GM15510 (cell line): ENCODE measurements around the gene KRTAP19-6.

Experiments used
- POLR2A ChIP-seq: IDR thresholded peaks from 3 replicates; pipeline ENCODE4 v1.6.1; 2011; ENCODE audit warnings: borderline replicate concordance; ENCODE audit not compliant: insufficient read length; ENCODE audit errors: extremely low read depth

KRTAP19-6 gene, protein sequence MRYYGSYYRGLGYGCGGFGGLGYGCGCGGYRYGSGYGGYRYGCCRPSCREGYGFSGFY

DNA sequence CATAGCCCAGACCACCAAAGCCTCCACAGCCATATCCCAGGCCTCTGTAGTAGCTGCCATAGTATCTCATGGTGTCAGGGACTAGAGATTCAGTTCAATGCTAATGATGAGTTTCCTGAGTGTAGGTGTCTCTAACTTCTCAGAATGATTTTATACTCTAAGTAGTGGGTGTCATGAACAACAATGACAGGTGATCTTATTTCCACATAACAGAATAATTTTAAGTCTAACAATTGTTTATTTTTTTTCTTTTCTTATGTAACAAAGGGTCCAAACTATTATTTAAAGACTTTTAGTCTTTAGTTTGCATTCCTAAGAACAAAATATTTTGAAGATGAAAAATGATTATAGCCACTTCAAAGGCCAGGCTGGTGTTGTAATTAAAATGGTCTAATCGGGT is at the start of gene KRTAP19-6:
Gene KRTAP19-6, minus strand, starts transcription at position 101 of the 400 bp plus-strand sequence. Its CDS starts 31 bp downstream, at position 70.
- no peak for TF ChIP-seq POLR2A

DNA sequence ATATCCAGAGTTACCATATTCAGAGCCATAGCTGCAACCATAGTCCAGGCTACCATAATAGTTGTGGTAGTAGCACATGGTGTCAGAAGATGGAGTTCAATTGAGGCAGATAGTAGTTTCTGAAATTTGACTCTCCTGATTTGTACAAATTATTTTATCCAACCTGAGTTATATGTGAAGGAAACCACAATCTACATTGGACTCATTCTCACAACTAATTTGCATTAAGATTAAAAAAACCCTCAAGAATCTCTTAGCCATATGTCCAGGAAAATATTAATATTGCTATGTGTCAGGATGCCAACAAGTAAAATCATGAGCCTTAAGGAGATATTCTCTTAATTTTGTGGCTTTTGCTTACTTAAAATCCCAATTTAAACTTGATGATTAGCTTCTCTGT is 48.6 kb upstream of the KRTAP19-6 start, which contains the start of gene KRTAP22-2:
Gene KRTAP22-2, minus strand, starts transcription at position 101 of the 400 bp plus-strand sequence.
- TF ChIP-seq POLR2A, result no peak

DNA sequence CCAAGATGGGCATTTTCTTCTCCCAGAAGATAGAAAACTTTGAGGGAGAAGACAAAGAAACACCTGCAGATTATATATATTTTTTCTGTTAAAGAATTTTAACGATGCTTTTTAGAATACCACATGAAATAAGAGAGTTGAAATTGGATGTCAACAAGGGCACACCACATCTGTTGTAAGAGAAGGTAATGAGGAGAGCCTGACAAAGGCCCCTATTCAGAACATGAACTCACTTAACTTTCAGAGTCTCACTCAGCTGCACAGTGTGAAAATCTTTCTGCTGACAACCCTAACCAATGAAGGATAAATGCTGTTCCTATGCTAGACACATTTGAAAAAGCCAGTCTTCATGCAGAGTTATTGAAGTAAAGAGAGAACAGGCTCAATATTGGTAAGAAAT is 41.2 kb upstream of the KRTAP19-6 start:
- TF ChIP-seq POLR2A, result no peak

DNA sequence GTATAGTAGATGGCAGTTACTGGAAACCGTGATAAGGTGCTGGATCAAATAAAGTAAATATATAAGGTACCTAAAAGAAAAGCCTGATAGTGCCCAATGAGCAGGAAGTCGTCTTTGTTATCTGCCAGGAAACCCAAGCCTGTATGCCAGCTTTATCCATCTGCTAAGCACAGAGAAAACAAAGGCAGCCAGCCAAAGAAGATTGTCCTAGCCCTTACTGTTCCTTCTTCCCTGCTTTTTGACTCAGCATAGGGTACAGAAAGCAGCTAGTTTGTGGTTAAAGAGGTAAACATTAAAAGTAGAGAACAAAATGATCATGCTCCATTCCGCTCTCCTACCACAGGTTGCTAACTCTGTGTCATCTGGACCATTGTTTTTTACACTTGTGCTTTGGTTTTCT is 38.5 kb upstream of the KRTAP19-6 start:
- TF ChIP-seq POLR2A, result no peak

DNA sequence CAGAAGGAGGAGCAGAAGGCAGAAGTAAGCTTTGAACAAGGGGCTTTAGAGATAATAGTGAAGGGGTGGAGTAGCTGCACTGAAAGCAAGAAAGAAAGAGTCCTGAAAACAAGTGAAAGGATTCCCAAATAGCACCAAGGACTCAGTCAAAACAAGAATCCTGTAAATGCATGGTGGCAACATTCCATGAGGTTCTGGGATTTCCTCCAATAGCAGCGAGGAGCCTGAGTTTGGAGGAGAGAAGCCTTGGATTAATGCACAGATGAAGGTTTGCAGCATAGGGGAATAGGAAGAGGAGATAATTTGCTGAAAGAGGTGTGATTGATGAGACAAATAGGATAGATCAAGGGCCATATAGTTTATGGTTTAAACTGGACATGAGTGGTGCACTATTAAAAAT is 37.7 kb upstream of the KRTAP19-6 start:
- no peak for TF ChIP-seq POLR2A

DNA sequence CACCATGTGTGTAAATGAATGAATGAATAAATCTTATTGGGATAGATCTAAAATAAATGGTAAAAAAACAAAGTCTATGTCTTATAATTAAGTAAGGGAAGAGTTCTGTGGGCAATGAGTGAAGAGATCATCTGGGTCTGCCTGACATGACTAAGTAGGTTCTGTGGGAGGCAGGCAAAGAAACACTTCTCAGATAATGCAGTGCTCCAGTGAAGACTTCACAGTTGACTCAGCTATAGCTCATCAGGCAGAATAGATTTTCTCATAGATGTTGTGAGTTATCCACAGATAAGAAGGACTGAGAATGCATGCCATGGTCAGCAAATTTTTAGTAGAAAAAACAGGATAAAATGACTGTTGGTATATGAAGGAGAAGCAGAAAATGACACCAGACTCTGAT is 36.1 kb upstream of the KRTAP19-6 start:
- no peak for TF ChIP-seq POLR2A

DNA sequence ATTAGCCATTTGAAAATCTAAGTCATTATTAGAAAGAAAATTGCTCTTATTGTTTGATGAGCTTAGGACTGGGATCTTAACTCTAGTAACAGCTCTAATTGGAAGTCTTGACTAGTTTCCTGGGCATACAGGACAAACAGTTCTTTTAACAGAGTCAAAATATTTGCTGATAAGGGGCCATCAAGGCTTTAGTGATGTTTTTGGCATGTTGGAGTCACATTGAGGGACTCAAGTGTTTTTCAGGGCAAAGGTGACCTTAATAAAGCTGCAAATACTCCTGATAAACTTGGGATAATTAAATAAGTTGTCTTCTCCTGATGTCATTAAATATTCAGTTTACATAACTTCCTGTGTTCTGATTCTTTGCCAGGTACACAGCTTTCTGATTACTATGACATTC is 26.0 kb upstream of the KRTAP19-6 start:
- TF ChIP-seq POLR2A, result no peak

DNA sequence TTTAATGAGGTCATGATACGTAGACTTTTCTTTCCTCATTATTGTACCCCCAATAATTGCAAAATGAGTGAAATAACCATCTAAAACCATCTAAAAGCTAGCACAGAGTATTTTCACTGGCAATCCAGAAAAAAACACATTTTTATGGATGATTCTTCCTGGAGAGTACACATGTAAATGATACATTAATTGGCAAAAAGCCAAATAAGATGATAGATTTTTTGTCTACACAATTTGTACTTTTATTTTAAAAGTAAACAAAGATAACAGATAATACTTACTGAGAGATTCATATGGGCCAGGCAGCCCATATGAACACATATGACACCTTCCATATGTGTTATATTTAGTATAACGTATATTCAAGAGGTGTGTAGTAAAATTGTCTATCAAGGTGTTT is 22.0 kb upstream of the KRTAP19-6 start:
- TF ChIP-seq POLR2A, result no peak

DNA sequence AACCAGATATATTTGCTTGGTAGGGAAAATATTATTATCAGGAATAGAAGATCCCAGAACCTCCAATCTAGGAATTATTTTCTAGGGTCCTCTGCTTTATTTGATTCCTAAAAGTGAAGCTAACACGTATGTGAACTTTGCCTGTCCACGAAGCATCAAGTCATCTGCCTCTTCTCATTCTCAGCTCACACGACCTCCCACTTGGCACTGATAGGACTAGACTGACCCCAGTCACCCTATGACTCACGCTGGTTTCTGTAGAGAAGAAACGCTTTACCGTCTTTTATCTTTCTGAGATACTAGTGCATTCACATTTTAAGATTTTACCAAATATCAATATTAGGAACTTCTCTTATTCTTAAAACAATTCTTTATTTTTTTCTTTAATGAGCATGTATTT is 21.4 kb upstream of the KRTAP19-6 start:
- no peak for TF ChIP-seq POLR2A

DNA sequence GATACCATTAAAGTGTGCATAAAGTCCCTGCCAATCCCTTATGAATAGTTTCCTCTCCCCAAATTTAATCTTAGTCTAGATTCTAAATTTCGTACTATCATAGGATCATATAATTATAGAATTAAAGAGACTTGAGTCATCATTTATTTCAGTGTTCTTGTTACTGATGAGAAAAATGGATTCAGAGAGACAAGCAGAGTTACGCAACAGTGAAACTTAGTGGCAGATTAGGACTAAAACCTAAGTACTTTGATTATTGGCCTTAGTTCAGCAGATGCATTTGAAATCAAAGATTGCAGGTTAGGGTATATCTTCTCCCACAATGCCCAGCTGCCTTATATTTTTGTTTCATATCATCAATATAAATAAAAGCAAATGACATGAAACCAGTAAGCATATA is 20.3 kb upstream of the KRTAP19-6 start:
- no peak for TF ChIP-seq POLR2A

DNA sequence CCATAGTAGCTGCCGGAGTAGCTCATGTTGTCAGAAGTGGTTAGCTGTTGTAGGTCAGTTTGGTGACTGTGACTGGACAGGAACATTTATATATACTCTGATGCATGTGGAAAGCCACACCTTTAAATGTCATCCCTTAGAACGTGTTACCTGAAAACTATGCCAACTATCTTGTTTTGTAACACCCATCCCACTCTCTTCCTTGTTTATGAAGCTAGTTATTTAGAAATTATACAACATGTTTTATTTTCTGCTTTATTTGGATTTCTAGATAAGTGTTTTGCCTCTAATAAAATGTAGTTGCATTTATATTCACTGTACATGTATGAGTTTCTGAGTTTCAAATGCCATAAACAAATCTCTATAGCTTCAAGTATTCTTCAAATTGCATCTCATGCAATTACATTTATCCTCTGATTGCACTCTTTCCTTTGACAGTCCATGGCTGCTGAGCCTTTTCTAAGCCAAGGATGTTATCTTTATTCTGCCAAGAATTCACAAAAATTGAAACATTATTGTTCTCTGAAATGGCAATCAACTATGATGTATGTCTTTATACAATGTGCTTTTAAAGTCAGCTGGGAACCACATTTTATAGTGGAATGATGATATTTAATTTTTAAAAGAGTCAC is 19.7 kb upstream of the KRTAP19-6 start, which contains the start of gene KRTAP19-7:
Gene KRTAP19-7, minus strand, starts transcription at position 51 of the 632 bp plus-strand sequence. Its CDS starts 25 bp downstream, at position 26.
- no peak for TF ChIP-seq POLR2A

DNA sequence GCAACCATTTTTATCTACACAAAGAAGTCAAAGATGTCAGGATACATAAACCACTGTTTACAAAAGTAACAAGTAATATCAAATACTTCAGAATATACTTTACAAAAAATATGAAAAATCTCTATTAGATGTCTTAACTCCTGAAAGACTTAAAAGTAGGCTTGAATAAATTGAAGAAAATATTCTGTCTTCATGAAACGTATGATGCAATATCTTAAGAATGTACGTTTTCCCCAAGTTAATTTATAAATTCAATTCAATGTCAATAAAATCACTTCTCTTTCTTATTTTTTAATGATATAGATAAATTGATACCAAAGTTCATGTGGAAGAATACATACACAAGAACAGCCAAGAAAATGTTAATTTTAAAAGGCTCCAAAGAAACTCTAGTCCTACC is 13.4 kb upstream of the KRTAP19-6 start:
- no peak for TF ChIP-seq POLR2A

DNA sequence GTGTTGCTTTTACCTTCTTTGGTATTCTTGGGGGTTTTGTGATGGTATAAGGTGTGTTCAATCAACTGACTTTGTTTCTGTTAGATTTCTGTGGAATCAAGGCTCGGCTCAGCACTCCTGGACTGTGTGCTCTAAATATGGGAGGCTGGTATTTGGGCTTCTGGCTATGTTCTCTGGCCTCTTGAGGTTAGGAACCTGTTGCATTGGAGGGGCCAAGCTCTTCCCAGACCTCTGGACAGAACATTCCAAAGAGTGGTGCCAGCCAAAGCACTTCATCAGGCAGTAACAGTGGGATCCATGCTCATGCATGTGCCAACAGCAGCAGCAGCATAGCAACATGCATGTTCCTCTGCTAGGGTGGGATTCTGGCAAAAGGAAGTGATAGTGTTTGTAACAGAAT is 11.1 kb upstream of the KRTAP19-6 start:
- no peak for TF ChIP-seq POLR2A

DNA sequence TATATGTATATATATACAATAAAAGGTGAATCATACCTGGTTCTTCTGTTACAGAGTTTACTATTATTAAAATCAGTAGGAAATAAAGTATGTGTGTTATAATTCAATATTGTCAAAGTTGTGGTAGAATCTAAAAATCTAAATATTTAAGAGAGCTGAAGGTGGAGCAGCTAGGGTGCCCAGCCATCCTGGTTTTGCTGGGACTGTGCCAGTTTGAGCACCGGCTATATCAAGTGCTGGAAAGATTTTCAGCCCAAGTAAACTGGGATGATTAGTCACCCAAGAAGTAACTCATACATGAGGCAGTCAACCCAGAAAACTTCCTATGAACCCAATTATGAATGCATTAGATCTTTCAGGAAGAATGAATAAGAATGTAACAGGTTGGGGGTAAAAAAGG is 22.8 kb downstream of the KRTAP19-6 start:
- no peak for TF ChIP-seq POLR2A

DNA sequence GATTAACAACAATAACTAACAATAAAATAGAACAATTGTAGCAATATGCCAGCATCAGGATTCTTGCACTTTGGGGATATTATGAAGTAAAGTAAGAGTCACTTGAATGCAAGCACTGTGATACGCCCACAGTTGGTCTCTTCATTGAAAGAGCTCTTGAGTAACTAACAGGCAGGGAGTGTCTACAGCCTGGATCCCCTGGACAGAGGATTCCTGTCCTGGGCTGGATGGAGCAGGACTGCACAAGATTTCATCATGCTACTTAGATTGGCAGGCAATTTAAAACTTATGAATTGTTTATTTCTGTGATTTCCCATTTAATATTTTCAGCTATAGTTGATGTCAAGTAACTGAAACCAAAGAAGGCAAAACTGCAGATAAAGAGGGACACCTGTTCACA is 26.0 kb downstream of the KRTAP19-6 start:
- no peak for TF ChIP-seq POLR2A

DNA sequence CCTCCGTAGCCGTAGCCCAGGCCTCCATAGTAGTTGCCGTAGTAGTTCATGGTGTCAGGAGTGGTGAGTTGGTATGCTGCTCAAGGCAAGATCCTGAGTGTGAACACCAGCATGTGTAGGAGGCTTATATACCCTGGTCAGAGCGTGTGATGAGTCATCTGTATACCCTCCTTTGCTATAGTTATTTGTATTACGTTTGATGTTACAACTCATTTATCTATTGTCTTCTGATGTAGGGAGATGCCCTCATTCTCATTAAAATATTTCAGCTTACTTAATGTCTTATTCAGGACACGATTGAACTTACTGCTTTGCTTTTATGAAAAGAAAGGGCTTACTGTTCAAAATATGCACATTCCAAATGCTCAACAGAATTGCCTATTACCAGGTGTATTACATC is 39.6 kb downstream of the KRTAP19-6 start, which contains the start of gene KRTAP19-5:
Gene KRTAP19-5, minus strand, starts transcription at position 101 of the 400 bp plus-strand sequence. Its CDS starts 51 bp downstream, at position 50.
- no peak for TF ChIP-seq POLR2A
